IMR-90 (cell line): ENCODE measurements around the gene SPOUT1.

ENCODE experiments used
- BHLHE40 ChIP-seq: fragments of 150-350 bp; IDR thresholded peaks from 2 replicates; pipeline ENCODE4 v1.6.1; 2016; ENCODE audit warnings: mild to moderate bottlenecking, low read depth, low read length
- CEBPB ChIP-seq: IDR thresholded peaks from 2 replicates; pipeline ENCODE4 v1.6.1; 2012; ENCODE audit warnings: low read depth, low read length, improper control_type of control experiment
- MAFK ChIP-seq: IDR thresholded peaks from 2 replicates; pipeline ENCODE4 v1.6.1; 2012; ENCODE audit warnings: low read depth, low read length, improper control_type of control experiment
- POLR2A ChIP-seq: IDR thresholded peaks from 2 replicates; pipeline ENCODE4 v1.6.1; 2012; ENCODE audit warnings: mild to moderate bottlenecking, low read depth, low read length
- SMC3 ChIP-seq: fragments of 150-350 bp; IDR thresholded peaks from 2 replicates; pipeline ENCODE4 v1.6.1; 2016; ENCODE audit warnings: low read depth, mild to moderate bottlenecking, antibody characterized with exemption, low read length, moderate library complexity
- TF ChIP-seq, protein P1 (sequence below): conservative IDR thresholded peaks from 2 replicates; pipeline ENCODE4 v1.5.1; 2012; ENCODE audit warnings: mild to moderate bottlenecking, low read depth, low read length, improper control_type of control experiment

DNA sequence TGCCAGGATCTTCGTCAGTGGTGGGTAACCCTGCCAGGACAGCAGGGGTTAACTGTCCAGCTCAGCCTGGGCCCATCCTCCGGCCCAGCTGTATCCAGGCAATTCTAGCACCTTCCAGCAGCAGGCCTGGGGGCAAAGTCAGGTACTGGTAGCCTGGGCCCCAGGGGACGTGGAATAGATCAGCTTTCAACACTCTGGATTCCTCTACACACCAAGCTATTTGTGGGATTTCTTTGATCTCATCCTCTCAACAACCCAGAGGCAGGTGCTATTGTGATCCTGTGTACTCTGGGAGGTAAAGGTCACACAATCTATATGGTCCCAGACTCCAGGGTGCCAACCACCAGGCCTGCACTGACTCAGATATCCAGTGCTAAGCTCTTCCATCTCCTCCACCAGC is 8.7 kb upstream of the SPOUT1 start:
- TF ChIP-seq BHLHE40 (no peak), CEBPB (no peak), POLR2A (no peak), SMC3 (no peak), MAFK (no peak)
- TF ChIP-seq, protein P1, sequence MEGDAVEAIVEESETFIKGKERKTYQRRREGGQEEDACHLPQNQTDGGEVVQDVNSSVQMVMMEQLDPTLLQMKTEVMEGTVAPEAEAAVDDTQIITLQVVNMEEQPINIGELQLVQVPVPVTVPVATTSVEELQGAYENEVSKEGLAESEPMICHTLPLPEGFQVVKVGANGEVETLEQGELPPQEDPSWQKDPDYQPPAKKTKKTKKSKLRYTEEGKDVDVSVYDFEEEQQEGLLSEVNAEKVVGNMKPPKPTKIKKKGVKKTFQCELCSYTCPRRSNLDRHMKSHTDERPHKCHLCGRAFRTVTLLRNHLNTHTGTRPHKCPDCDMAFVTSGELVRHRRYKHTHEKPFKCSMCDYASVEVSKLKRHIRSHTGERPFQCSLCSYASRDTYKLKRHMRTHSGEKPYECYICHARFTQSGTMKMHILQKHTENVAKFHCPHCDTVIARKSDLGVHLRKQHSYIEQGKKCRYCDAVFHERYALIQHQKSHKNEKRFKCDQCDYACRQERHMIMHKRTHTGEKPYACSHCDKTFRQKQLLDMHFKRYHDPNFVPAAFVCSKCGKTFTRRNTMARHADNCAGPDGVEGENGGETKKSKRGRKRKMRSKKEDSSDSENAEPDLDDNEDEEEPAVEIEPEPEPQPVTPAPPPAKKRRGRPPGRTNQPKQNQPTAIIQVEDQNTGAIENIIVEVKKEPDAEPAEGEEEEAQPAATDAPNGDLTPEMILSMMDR: no peak
